ENCODE data around the gene DCAF10. TPM values are rescaled to one million over a fixed set of nuclear protein-coding genes. Genes with fewer than 3 reads are reported as not detected.
"Not testable (repeated sequence)": the region's sequence is repeated elsewhere in the genome, so short reads cannot be mapped to it uniquely, and the experiment has no call there.

DCAF10 gene, protein sequence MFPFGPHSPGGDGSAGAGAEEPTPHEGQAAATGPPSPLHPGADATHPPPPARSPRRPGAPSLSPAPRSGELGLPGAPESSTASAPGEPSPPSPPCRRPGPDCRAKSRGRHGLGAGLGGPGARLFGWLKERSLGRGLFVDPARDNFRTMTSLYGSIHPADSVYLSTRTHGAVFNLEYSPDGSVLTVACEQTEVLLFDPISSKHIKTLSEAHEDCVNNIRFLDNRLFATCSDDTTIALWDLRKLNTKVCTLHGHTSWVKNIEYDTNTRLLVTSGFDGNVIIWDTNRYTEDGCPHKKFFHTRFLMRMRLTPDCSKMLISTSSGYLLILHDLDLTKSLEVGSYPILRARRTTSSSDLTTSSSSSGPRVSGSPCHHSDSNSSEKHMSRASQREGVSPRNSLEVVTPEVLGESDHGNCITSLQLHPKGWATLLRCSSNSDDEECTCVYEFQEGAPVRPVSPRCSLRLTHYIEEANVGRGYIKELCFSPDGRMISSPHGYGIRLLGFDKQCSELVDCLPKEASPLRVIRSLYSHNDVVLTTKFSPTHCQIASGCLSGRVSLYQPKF
- total RNA-seq (2014; rRNA removed; shearing (Covaris generic)), result 9.5 and 11.1 TPM in 2 replicates

DNA sequence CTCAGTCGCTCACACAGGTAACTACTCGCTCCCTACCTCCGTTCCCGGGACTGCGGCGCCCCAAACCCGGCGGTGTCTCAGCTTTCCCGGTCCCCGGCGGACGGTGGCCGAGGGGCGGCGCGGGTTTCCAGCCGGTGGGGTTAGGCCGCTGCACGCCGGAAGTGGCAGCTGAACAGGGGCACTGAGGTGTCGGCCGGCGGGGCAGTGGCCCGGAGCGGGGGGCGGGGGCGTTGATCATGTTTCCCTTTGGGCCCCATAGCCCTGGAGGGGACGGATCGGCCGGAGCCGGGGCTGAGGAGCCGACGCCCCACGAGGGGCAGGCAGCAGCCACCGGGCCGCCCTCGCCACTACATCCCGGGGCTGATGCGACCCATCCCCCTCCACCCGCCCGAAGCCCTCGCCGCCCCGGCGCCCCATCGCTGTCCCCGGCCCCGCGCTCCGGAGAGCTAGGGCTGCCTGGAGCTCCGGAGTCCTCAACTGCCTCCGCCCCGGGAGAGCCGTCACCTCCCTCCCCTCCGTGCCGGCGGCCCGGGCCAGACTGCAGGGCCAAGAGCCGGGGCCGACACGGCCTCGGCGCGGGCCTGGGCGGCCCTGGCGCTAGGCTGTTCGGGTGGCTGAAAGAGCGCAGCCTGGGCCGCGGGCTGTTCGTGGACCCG, at the start of gene DCAF10:
TSS of gene DCAF10 (plus strand) at position 167 of the 656 bp plus-strand sequence. CDS start at position 237, 70 bp downstream.
- peak; percentile 60 for DNase-seq (ENCODE audit: low spot score)

DNA sequence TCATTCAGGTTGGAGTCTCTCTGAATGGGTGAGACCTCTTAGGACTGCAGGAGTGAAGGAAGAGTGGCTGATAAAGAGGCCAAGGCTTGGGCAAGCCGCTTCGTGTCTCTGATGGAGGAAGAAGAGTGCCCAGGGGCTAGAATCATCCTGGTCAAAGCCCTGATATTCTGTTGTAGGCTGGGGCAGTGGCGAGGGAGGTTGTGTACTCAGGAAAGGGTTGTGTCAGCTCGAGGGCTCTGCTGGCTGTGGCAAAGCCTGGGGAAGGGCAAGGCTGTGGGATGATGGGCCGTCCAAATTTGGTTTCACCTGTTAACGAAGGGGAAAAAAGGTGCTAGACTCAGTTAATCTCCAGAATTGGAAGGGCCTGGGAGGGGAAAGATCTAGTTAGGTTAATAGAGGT, 49.4 kb upstream of the DCAF10 start:
- DNase-seq (ENCODE audit: low spot score), result no peak

DNA sequence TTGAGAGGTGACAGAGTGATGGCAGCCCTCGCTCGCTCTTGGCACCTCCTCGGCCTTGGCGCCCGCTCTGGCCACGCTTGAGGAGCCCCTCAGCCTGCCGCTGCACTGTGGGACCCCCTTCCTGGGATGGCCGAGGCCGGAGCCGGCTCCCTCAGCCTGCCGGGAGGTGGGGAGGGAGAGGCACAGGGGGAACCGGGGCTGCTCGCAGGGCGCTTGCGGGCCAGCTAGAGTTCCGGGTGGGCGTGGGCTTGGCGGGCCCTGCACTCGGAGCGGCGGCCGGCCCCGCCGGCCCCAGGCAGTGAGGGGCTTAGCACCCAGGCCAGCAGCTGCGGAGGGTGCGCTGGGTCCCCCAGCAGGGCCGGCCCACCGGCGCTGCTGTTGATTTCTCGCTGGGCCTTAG, 48.9 kb upstream of the DCAF10 start:
- DNase-seq (ENCODE audit: low spot score), result not testable (repeated sequence)

DNA sequence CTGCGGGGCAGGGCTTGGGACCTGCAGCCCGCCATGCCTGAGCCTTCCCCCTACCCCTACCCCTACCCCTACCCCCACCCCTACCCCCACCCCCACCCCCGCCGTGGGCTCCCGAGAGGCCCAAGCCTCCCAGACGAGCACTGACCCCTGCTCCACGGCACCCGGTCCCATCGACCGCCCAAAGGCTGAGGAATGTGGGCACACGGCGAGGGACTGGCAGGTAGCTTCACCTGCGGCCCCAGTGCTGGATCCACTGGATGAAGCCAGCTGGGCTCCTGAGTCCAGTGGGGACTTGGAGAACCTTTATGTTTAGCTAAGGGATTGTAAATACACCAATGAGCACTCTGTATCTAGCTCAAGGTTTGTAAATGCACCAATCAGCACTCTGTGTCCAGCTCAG, 48.5 kb upstream of the DCAF10 start:
- DNase-seq (ENCODE audit: low spot score), result not testable (repeated sequence)

DNA sequence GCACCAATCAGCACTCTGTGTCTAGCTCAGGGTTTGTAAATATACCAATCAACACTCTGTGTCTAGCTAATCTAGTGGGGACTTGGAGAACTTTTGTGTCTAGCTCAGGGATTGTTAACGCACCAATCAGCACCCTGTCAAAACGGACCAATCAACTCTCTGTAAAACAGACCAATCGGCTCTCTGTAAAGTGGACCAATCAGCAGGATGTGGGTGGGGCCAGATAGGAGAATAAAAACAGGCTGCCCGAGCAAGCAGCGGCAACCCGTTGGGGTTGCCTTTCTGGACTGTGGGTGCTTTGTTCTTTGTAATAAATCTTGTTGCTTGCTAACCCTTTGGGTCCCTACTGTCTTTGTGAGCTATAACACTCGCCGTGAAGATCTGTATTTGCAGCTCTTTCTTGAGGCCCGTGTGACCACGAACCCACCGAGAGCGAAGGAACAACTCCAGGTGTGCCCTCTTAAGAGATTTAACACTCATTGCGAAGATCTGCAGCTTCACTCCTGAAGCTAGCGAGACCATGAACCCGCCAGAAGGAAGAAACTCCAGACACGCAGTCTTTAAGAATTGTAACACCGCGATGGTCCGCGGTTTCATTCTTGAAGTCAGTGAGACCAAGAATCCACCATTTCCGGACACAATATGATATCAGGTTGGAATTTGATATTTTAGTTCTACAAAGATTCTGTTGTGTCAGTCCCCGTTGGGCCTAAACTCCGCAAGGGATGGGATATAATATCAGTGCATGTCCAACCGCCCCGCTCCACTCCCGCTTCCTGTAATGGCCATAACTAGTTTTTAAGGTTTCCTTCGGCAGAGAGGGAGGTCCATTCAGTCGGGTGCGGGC, 47.7 kb upstream of the DCAF10 start:
- no peak for DNase-seq (ENCODE audit: low spot score)

DNA sequence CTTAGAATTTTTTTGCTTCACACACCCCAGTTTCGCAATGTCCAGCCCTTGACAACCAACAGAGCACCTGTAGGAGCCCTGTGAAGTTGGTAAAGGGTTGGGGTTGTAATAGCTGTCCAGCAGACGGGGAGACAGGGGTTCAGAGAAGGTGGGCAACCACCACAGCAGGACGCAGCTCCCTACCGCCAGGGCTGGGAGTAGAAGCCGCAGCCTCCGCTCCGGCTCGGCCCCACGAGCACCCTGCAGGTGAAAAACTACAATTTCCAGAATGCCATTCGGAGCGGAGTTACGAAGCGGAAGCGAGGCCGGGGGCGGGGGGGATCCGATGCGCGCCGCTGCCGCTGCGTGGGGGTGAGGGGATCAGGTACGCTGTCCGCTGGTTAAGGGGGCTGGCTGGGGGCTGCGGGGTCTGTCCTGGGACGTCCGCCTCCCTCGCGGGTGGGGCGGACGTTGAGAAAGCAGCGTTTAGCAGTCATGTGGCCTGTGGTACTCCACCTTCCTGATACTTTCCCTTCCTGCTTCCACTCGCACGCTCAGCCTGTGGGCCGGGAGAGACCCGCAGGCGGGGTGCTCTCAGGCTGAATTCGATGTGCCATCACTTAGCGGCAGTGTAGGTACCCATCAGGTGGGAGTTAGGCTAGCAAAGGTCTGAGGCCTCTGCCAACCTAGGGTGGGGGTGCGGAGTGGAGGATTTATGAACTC, 47.0 kb upstream of the DCAF10 start, which contains the start of gene TRMT10B:
TSS of gene TRMT10B (plus strand) at position 317 of the 702 bp plus-strand sequence. CDS start 8,127 bp downstream, outside the sequence.
- peak; percentile 20 for DNase-seq (ENCODE audit: low spot score)

DNA sequence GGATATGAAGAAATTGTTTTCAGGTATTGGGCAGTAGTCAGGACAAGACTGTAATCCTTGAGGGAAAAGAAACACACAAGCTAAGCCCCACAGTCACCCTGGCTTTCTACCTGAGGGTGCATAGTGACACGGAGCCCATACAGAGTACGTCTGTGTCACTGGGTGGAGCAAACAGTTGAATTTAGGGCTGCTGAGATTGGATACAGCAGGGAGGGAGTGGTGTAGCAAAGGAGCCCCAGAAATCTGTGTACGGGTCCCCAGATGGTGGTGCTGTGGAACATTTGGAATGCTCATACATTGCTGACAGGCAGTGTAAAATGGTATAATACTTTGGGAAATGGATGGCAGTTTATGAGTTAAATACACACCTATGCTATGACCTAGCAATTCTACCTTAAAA, 41.9 kb upstream of the DCAF10 start:
- no peak for DNase-seq (ENCODE audit: low spot score)

DNA sequence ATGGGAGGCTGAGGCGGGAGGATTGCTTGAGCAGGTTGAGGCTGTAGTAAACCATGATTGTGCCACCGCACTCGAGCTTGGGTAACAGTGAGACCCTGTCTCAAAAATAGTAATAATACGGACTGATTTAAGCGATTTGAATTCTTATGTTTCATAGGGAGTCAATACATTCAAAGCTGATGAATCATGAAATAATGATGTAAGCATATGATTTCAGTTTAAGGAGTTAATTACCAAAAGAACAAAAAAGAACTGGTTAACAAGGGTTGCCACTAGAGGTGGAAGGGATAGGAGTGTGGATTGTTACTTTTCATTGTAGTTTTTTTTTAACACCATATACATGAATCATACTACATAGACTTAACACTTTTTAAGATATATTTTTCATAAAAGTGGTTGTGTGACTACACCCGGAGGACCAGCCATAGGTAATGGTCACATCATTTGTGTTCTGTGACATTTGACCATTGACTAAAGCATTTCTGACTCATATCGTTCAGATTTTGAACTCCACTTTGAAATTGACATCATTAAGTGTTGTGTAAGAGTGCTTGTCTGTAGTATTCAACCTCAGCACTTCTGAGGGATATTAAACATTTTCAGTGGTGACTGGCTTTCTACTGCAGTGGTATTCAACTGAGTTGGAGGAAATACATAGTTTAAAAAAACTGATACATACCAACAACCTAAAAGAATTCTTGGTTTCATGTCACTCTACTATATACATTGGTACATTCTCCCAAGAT, 40.0 kb upstream of the DCAF10 start:
- no peak for DNase-seq (ENCODE audit: low spot score)

DNA sequence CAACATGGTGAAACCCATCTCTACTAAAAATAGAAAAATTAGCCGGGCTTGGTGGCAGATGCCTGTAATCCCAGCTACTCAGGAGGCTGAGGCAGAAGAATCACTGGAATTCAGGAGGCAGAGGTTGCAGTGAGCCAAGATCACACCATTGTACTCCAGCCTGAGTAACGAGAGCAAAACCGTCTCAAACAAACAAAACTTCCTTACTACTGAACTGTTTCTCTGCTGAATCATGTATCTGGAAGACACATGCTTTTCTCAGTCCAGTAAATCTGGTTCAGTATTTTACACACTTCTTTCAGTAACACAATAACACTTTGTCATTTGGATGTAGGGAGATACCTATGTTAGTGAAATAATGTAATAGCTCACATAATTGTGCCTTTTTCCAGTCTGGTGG, 39.1 kb upstream of the DCAF10 start:
- DNase-seq (ENCODE audit: low spot score), result no peak

DNA sequence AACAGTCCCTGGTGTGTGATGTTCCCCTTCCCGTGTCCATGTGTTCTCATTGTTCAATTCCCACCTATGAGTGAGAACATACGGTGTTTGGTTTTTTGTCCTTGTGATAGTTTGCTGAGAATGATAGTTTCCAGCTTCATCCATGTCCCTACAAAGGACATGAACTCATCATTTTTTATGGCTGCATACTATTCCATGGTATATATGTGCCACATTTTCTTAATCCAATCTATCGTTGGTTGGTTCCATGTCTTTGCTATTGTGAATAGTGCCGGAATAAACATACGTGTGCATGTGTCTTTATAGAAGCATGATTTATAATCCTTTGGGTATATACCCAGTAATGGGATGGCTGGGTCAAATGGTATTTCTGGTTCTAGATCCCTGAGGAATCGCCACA, 35.3 kb upstream of the DCAF10 start:
- DNase-seq (ENCODE audit: low spot score), result not testable (repeated sequence)

DNA sequence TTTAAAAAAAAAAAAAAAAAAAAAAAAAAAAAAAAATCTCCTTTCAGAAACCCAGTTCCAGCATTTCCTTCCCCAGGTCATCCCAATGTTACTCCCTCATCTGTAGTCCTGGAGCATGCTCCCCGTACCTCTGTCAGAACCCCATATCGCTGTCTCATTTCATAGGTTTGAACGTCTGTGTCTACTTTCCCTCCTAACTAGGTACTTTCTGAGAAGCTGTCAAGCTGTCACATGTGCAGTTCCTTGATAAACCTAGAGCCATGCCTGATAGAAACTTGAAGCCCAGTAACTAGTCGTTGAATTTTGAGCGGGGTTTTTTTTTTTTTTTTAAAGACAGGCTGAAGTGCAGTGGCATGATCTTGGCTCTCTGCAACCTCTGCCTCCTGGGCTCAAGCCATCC, 31.3 kb upstream of the DCAF10 start:
- no peak for DNase-seq (ENCODE audit: low spot score)

DNA sequence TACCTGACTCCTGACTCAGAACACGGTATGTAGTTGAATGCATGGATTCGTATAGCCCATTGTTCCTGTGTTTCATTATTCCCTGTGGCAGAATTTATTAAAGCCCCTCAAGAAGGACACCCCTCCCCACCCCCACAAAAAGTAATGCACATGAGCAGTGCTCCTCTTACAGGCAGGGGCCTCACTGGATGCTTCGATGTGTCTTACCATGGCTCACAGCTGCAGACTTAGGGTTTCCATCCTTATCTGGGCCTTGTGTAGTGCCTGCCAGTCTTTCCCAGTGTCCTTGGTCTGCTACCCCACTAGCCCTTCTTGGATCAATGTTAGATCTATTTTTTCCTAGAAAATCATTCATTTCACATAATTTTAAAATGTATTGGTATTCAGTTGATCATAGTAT, 30.6 kb upstream of the DCAF10 start:
- DNase-seq (ENCODE audit: low spot score), result no peak

DNA sequence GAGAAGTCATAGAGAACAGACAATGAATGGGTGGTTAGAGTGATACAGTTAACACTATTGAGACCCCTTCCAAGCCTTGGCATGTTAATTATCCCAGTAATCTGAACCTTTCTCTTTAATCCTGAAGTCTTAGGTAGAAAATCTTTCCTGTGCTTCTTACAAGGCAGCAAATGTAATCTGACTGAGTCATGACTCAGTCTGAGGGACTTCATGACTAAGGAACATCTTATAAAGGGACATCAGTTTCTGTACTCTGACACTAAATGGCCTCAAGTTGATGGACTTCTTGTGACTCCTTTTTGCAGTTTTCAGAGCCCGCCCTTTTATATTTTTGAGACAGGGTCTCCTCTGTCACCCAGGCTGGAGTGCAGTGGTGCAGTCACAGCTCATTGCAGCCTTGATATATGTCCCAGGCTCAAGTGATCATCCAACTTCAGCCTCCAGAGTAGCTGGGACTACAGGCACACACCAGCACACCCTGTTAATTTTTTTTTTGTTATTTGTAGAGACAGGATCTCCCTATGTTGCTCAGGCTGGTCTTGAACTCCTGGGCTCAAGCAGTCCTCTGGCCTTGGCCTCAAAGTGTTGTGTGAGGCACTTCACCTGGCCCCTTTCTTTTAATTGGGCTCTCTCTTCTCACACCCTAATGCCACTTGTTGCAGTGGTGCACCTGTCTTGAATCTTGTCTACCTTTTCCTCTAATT, 25.2 kb upstream of the DCAF10 start:
- no peak for DNase-seq (ENCODE audit: low spot score)

DNA sequence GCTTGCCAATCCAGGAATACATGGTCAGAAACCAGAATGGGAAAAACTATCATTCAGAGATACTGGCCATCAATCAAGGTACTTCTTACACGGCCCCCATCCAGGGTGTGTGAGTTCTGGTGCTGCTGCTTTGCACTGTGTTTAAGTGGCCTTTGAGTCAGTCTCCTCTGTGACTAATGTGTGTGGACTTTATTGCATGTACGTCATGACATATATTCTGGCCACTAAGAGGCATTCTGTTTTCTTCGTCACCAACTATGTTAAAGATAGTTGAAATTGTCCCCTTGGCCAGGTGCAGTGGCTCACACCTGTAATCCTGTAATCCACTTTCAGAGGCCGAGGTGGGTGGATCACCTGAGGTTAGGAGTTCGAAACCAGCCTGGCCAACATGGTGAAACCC, 24.3 kb upstream of the DCAF10 start:
- peak; percentile 23 for DNase-seq (ENCODE audit: low spot score)

DNA sequence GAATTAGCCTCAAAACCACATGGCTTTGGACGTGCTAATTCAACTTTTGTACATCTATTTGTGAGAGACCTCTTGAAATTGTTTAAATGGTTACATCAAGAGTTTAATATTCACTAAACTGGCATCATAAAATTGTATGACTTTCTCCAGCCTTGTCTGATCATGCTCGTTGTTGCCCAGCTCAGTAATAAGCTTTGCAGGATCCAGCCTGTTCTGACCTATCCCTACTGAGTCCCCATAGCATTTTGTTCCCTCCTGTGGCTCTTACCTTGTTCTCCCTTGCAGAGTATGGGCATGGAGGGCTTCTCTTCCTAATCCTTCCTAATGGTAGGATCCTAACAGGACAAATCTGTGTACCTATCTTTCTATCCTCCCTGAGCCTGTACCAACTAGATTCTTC, 22.1 kb upstream of the DCAF10 start:
- DNase-seq (ENCODE audit: low spot score), result no peak

DNA sequence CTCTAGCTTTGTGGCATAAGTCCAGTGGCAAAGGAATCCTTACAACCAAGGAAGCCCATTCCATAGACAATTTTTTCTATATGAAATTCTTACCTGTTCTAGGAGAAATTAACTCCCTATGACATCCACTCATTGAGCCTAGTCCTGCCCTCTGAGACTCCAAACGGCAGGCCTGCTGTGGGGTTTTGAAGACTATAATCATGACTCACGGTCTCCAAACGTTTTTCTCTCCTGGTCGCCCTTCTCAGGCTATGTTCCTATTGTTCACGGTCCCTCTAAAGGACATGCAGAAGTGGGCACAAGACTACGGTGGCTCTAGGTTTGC, 16.3 kb upstream of the DCAF10 start:
- no peak for DNase-seq (ENCODE audit: low spot score)

DNA sequence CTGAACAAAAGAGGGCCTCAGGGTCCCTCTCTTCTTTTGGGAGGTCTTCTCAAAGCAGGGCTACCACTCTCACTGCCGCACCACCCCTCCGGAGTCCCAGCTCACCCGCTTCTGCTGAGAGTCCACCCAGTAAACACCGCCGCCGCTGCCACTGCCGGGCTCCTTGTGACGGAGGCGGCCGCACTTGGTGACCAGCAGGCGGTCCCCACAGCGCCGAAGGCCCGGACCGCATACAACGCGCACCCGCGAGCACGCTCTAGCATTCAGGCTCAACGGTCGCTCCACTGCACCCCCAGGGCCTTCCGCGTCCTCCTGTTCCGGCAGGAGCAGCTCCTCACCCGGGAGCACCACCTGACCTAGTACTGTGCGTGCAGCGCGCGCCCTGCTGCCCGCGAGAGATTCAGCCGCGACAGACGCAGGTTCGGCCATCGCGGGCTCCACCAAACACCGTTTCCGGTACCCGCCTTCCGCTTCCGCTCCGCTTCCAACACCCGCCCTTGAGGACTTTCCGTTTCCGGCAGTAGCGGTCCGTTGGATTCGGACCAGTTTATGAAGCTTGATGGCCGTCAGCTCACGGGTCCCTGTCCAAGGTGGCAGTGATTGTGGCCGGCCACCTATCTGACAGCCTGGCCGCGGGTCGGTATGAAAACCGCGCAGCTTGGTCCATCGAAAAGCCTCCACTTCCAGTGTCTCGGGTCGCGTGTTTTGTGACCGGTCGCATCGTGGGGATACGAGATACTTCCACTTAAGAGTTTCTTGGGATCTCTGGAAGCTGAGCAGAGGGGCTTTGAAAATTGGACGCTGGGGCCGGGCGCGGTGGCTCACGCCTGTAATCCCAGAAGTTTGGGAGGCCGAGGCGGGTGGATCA, 15.7 kb upstream of the DCAF10 start, which contains the start of gene EXOSC3:
TSS of gene EXOSC3 (minus strand) at position 449 of the 868 bp plus-strand sequence. CDS start at position 429, 20 bp downstream.
- DNase-seq (ENCODE audit: low spot score), result peak; percentile 88

DNA sequence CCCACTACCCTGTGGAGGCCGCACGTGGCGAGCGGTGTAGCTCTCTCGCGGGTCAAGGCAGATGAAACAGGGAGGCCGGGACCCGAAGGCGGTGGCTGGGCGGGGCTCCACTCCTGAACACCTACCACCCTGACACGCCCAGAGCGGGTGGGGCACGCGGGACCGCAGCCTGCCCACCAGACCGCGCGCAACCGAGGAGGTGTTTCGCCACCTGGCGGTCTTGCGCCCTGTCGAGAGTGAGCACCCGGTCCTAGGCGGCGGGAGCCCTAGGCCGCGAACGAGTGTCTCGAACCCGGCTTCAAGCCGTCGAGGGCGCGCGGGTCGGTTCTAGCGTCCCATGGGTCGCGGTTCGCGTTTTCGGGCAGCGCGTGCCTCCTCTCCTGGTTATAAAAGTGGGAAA, 13.5 kb upstream of the DCAF10 start:
- no peak for DNase-seq (ENCODE audit: low spot score)

DNA sequence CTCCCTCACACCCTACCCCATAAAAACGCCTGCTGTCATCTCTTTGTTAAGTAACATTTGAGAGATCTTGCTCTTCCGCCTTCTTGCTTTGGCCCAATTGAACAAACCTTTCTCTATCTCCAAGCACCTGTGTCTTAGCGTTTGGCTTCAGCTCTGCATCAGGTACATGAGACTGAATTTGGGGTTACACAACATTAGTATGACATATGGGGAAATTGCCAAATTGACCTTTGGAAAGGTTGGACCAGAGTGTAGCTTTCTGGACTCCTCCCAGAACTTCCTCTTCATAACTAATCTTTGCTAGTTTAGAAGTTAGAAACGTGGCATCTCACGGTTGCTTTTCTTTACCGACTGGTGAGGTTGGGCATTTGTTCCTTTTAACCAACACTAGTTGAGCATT, 12.3 kb upstream of the DCAF10 start:
- DNase-seq (ENCODE audit: low spot score), result no peak

Data from A172 (cell line).